GM06990 (cell line): ENCODE data around the gene LDHAL6A.

ENCODE experiments used
- DNase-seq: peaks from one replicate; pipeline ENCODE4 v3.0.0-alpha.2; 2011; ENCODE audit not compliant: insufficient read length; ENCODE audit errors: extremely low read depth
- H3K27me3 ChIP-seq: replicated peaks from 2 replicates; pipeline ENCODE4 v1.6.0; 2011; ENCODE audit warnings: low read length; ENCODE audit not compliant: control insufficient read depth, insufficient read depth
- H3K36me3 ChIP-seq: 2 replicates; pipeline ENCODE4 v1.5.1; 2011; ENCODE audit warnings: low read length; ENCODE audit not compliant: control insufficient read depth, insufficient read depth
- H3K4me3 ChIP-seq: replicated peaks from 2 replicates; pipeline ENCODE4 v1.5.1; 2011; ENCODE audit warnings: low read depth, mild to moderate bottlenecking, control low read depth, low read length
- TF ChIP-seq, protein P1 (sequence below): IDR thresholded peaks from 2 replicates; pipeline ENCODE4 v1.5.1; 2011; ENCODE audit warnings: low read length, control low read depth, mild to moderate bottlenecking, inconsistent platforms; ENCODE audit not compliant: insufficient read depth, poor library complexity, severe bottlenecking

LDHAL6A gene

DNA sequence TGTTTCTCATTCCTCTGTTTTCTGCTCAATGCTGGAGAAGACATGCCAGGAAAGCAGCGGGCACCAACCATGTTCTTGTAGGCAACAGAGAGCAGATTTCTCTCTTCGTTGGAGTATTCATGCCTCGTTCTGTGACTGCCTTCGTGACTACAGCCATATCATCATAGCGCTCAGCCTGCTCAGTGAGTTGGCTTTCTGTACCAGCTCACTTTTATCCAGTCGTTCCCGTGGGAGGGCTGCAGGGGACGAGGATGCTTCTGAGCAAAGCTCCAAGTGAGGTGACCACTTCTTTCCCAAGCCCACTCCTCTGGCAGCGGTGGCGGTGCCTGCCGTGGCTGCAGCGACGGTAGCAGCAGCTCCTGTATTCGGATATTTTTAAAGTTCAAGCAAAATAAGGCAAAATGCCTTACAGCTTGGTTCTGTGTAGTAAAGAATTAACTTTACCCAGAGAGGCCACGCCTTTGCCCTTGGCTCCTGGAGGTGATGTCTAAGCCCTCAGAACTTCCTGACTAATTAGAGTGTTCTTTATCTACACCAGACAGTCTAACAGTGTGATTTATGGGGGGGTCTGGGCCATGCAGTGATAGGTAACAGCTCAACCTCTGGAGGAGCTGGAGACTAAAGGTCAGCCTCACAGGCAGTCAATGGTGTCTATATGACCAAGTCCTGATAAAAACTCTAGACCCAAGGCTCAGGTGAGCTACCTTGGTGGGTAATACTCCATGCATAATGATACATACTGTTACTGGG is 35.3 kb downstream of the LDHAL6A start:
- H3K36me3 ChIP-seq: peaks cover 3% of the 10 kb centered on the region
- TF ChIP-seq, protein P1, sequence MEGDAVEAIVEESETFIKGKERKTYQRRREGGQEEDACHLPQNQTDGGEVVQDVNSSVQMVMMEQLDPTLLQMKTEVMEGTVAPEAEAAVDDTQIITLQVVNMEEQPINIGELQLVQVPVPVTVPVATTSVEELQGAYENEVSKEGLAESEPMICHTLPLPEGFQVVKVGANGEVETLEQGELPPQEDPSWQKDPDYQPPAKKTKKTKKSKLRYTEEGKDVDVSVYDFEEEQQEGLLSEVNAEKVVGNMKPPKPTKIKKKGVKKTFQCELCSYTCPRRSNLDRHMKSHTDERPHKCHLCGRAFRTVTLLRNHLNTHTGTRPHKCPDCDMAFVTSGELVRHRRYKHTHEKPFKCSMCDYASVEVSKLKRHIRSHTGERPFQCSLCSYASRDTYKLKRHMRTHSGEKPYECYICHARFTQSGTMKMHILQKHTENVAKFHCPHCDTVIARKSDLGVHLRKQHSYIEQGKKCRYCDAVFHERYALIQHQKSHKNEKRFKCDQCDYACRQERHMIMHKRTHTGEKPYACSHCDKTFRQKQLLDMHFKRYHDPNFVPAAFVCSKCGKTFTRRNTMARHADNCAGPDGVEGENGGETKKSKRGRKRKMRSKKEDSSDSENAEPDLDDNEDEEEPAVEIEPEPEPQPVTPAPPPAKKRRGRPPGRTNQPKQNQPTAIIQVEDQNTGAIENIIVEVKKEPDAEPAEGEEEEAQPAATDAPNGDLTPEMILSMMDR: no peak

DNA sequence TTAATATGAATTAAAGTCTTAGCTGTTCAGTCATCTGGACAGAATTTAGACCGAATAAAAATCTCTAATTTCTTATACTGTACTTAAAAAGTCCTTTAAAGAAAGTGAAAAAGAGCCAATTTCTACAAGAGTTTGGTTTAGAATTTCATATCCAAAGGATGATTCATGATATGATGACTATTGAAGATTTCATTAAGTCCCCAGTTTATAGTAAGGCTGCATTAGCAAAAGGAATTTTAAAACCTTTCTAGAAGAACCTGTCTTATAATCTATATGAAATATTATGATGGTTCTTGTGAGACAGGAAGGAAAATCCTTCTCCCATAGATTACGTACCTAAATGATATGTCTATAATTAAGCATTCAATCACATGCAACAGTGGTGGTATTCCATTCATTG is 36.3 kb downstream of the LDHAL6A start:
- TF ChIP-seq, protein P1: no peak

More for the DNA sequence above, 35.3 kb downstream of the LDHAL6A start:
- Histone ChIP-seq H3K27me3 (no peaks in the 10 kb centered on the region), H3K4me3 (no peak overlapping the region)
- DNase-seq: no peak

DNA sequence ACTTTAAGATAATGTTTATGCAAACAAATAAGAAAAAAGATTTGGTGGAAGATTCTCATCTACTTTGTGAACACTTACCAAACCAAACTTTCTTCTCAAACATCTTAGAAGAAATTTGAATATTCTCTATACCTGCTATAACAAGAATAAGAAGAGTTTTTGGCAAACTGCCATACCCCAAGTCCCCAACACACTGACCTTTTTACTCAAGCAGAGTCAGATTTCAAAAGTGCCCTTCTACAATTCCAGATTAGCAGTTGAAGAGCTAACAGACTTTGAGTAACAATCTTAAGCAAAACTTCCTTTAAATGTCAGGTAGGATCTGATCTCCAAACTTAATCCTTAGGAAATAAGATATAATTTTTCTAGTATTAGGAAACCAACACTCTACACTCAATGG is 37.2 kb downstream of the LDHAL6A start:
- TF ChIP-seq, protein P1: no peak
- DNase-seq: no peak
- Histone ChIP-seq H3K27me3 (no peaks in the 10 kb centered on the region), H3K36me3 (peaks cover 3% of the 10 kb centered on the region), H3K4me3 (no peak overlapping the region)

More for the DNA sequence above, 36.3 kb downstream of the LDHAL6A start:
- H3K4me3 ChIP-seq: no peak overlapping the region
- no peaks in the 10 kb centered on the region for H3K27me3 ChIP-seq
- DNase-seq: no peak
- H3K36me3 ChIP-seq: peaks cover 3% of the 10 kb centered on the region

DNA sequence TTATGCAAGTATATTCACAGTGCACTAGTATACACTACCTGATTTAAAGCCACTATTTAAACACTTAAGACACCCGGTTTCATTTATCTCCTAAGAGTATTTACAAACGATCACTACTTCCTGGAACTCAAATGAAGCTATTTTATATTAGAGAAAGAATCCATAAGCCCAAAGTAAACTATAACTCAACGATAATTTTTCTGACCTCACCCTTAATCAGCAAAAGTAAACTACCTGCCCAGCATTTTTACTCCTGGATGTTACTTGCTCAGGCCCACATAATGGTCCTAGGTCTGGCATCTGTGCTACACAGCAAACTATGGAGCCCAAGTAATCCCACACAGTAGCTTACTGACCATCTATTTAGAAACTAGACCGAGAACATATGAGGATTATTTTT is 37.7 kb downstream of the LDHAL6A start:
- no peak overlapping the region for H3K4me3 ChIP-seq
- TF ChIP-seq, protein P1: no peak
- no peaks in the 10 kb centered on the region for H3K27me3 ChIP-seq
- H3K36me3 ChIP-seq: peaks cover 3% of the 10 kb centered on the region
- no peak for DNase-seq

DNA sequence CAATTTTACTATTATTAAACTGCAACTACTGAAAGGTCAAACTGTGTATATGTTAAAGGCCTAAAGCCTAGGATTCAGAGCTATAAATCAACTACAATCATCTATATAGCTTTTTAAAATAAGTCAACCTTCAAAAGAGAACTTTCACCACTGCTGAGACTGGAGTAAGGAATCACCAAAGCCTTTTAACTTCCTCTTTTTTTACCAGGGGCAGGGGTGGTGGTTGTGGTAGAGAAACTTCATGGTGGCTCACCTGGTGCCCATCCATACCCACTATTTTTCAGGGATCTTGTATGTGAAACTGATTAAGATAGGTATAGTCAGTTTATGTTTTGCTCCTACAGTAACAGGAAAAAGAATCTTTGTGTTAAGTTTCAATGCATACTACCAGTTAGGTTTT is 39.6 kb downstream of the LDHAL6A start:
- H3K27me3 ChIP-seq: no peaks in the 10 kb centered on the region
- no peak overlapping the region for H3K4me3 ChIP-seq
- TF ChIP-seq, protein P1: no peak
- no peak for DNase-seq
- H3K36me3 ChIP-seq: peaks cover 3% of the 10 kb centered on the region
